SK-N-SH treated with all-trans-retinoic acid at 6 μM for 48 hours (cell line): ENCODE measurements around the gene SMC4.

Source experiments
- ATAC-seq: fragments of 200-7000 bp; cut with Tn5 transposase; 3 replicates; pipeline ENCODE4 v1.9.1; 2020; ENCODE audit warnings: mild to moderate bottlenecking, moderate library complexity
- ARNTL ChIP-seq: fragments of 450-650 bp; formaldehyde crosslinking; IDR thresholded peaks from 2 replicates; pipeline ENCODE4 v1.5.0; 2020; ENCODE audit warnings: low read depth, mild to moderate bottlenecking, moderate library complexity, borderline replicate concordance
- CREB5 ChIP-seq: fragments of 250-450 bp; sonication (Bioruptor Pico); IDR thresholded peaks from 2 replicates; pipeline ENCODE4 v1.5.1; 2020; ENCODE audit warnings: low read depth, mild to moderate bottlenecking, moderate library complexity
- CSDC2 ChIP-seq: fragments of 250-450 bp; sonication (Bioruptor Pico); IDR thresholded peaks from 2 replicates; pipeline ENCODE4 v1.5.0; 2020; ENCODE audit warnings: mild to moderate bottlenecking, moderate library complexity
- ESRRG ChIP-seq: fragments of 250-450 bp; sonication (Bioruptor Pico); IDR thresholded peaks from 2 replicates; pipeline ENCODE4 v1.6.1; 2021; ENCODE audit warnings: mild to moderate bottlenecking
- GLIS3 ChIP-seq: fragments of 250-450 bp; sonication (Bioruptor Pico); IDR thresholded peaks from 2 replicates; pipeline ENCODE4 v1.5.0; 2020; ENCODE audit warnings: mild to moderate bottlenecking, moderate library complexity
- ISL1 ChIP-seq: fragments of 250-450 bp; sonication (Bioruptor Pico); IDR thresholded peaks from 2 replicates; pipeline ENCODE4 v2.1.2; 2022; ENCODE audit warnings: mild to moderate bottlenecking, moderate library complexity
- OSR1 ChIP-seq: fragments of 250-450 bp; sonication (Bioruptor Pico); IDR thresholded peaks from 2 replicates; pipeline ENCODE4 v1.8.0; 2022; ENCODE audit warnings: moderate library complexity, mild to moderate bottlenecking, inconsistent platforms
- PATZ1 ChIP-seq: fragments of 250-450 bp; sonication (Bioruptor Pico); IDR thresholded peaks from 2 replicates; pipeline ENCODE4 v1.8.0; 2020; ENCODE audit warnings: mild to moderate bottlenecking, moderate library complexity, borderline replicate concordance
- POU6F1 ChIP-seq: fragments of 250-450 bp; sonication (Bioruptor Pico); IDR thresholded peaks from 2 replicates; pipeline ENCODE4 v1.8.0; 2021; ENCODE audit warnings: low read depth, mild to moderate bottlenecking, moderate library complexity, borderline replicate concordance
- PPARA ChIP-seq: fragments of 250-450 bp; sonication (Bioruptor Pico); IDR thresholded peaks from 2 replicates; pipeline ENCODE4 v1.5.0; 2020; ENCODE audit warnings: mild to moderate bottlenecking, borderline replicate concordance
- RARB ChIP-seq: fragments of 250-450 bp; sonication (Bioruptor Pico); IDR thresholded peaks from 2 replicates; pipeline ENCODE4 v1.8.0; 2021; ENCODE audit warnings: mild to moderate bottlenecking, moderate library complexity
- SNAI2 ChIP-seq: fragments of 250-450 bp; sonication (Bioruptor Pico); IDR thresholded peaks from 2 replicates; pipeline ENCODE4 v1.5.0; 2020; ENCODE audit warnings: mild to moderate bottlenecking, moderate library complexity
- TCF4 ChIP-seq: fragments of 250-450 bp; sonication (Bioruptor Pico); IDR thresholded peaks from 2 replicates; pipeline ENCODE4 v1.8.0; 2021; ENCODE audit warnings: mild to moderate bottlenecking, moderate library complexity, borderline replicate concordance
- TOX ChIP-seq: fragments of 250-450 bp; sonication (Bioruptor Pico); IDR thresholded peaks from 2 replicates; pipeline ENCODE4 v1.8.0; 2021; ENCODE audit warnings: mild to moderate bottlenecking, moderate library complexity, borderline replicate concordance
- TSHZ2 ChIP-seq: fragments of 250-450 bp; sonication (Bioruptor Pico); IDR thresholded peaks from 2 replicates; pipeline ENCODE4 v1.5.0; 2020; ENCODE audit warnings: mild to moderate bottlenecking, moderate library complexity
- ZC3H10 ChIP-seq: fragments of 250-450 bp; sonication (Bioruptor Pico); IDR thresholded peaks from 2 replicates; pipeline ENCODE4 v1.5.1; 2021; ENCODE audit warnings: mild to moderate bottlenecking, moderate library complexity
- ZFP3 ChIP-seq: fragments of 250-450 bp; sonication (Bioruptor Pico); IDR thresholded peaks from 2 replicates; pipeline ENCODE4 v1.5.0; 2020; ENCODE audit warnings: mild to moderate bottlenecking, moderate library complexity
- ZFP30 ChIP-seq: fragments of 450-650 bp; formaldehyde crosslinking; IDR thresholded peaks from 2 replicates; pipeline ENCODE4 v1.5.0; 2022; ENCODE audit warnings: mild to moderate bottlenecking, moderate library complexity
- ZNF565 ChIP-seq: fragments of 450-650 bp; formaldehyde crosslinking; conservative IDR thresholded peaks from 2 replicates; pipeline ENCODE4 v1.5.0; 2020; ENCODE audit warnings: low read depth, mild to moderate bottlenecking, moderate library complexity
- ZNF70 ChIP-seq: fragments of 450-650 bp; formaldehyde crosslinking; IDR thresholded peaks from 2 replicates; pipeline ENCODE4 v1.5.0; 2020; ENCODE audit warnings: mild to moderate bottlenecking, moderate library complexity
- ZNF8 ChIP-seq: fragments of 450-650 bp; formaldehyde crosslinking; IDR thresholded peaks from 2 replicates; pipeline ENCODE4 v1.5.0; 2020; ENCODE audit warnings: mild to moderate bottlenecking, moderate library complexity

Gene SMC4

GRCh38 chr3:160374472-160374871 lies 25.0 kb upstream of the SMC4 start:
- TF ChIP-seq ESRRG: no peak
- TF ChIP-seq PPARA (CRISPR knock-in tag): no peak
- TF ChIP-seq PATZ1 (CRISPR knock-in tag): no peak
- TF ChIP-seq ZC3H10 (CRISPR knock-in tag): no peak
- TF ChIP-seq ISL1: no peak
- no peak for TF ChIP-seq ZFP3 (CRISPR knock-in tag)
- TF ChIP-seq ZNF565 (CRISPR knock-in tag): no peak
- no peak for TF ChIP-seq RARB
- no peak for TF ChIP-seq TOX (CRISPR knock-in tag)
- no peak for TF ChIP-seq CSDC2
- TF ChIP-seq CREB5 (CRISPR knock-in tag): no peak
- TF ChIP-seq OSR1 (CRISPR knock-in tag): no peak
- no peak for TF ChIP-seq ZNF70
- no peak for TF ChIP-seq SNAI2 (CRISPR knock-in tag)
- TF ChIP-seq TSHZ2: no peak
- TF ChIP-seq, all 23 proteins: peak for 0
- no peak for ATAC-seq

GRCh38 chr3:160374925-160375324 lies 24.5 kb upstream of the SMC4 start:
- TF ChIP-seq TOX (CRISPR knock-in tag) (no peak), SNAI2 (CRISPR knock-in tag) (no peak), ZFP30 (CRISPR knock-in tag) (no peak), ARNTL (no peak), ESRRG (no peak), PPARA (CRISPR knock-in tag) (no peak), ZNF8 (no peak), POU6F1 (CRISPR knock-in tag) (no peak), CREB5 (CRISPR knock-in tag) (no peak), TSHZ2 (no peak), OSR1 (CRISPR knock-in tag) (no peak), CSDC2 (no peak), ZNF565 (CRISPR knock-in tag) (no peak), TCF4 (no peak), GLIS3 (CRISPR knock-in tag) (no peak)
- TF ChIP-seq, all 23 proteins: peak for 0
- no peak for ATAC-seq
